Dedifferentiated amniotic fluid mesenchymal stem cell (primary cell): ENCODE measurements around the gene ZNF608.
A peak's percentile ranks its signal among the peaks of the same experiment; 100 is the strongest.

ENCODE experiments used
- DNase-seq: peaks from one replicate; pipeline ENCODE4 v3.0.0-alpha.2; 2016; ENCODE audit errors: extremely low spot score

Gene ZNF608, protein sequence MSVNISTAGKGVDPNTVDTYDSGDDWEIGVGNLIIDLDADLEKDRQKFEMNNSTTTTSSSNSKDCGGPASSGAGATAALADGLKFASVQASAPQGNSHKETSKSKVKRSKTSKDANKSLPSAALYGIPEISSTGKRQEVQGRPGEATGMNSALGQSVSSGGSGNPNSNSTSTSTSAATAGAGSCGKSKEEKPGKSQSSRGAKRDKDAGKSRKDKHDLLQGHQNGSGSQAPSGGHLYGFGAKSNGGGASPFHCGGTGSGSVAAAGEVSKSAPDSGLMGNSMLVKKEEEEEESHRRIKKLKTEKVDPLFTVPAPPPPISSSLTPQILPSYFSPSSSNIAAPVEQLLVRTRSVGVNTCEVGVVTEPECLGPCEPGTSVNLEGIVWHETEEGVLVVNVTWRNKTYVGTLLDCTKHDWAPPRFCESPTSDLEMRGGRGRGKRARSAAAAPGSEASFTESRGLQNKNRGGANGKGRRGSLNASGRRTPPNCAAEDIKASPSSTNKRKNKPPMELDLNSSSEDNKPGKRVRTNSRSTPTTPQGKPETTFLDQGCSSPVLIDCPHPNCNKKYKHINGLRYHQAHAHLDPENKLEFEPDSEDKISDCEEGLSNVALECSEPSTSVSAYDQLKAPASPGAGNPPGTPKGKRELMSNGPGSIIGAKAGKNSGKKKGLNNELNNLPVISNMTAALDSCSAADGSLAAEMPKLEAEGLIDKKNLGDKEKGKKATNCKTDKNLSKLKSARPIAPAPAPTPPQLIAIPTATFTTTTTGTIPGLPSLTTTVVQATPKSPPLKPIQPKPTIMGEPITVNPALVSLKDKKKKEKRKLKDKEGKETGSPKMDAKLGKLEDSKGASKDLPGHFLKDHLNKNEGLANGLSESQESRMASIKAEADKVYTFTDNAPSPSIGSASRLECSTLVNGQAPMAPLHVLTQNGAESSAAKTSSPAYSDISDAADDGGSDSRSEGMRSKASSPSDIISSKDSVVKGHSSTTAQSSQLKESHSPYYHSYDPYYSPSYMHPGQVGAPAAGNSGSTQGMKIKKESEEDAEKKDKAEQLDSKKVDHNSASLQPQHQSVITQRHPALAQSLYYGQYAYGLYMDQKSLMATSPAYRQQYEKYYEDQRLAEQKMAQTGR (N-terminal part only)

DNA sequence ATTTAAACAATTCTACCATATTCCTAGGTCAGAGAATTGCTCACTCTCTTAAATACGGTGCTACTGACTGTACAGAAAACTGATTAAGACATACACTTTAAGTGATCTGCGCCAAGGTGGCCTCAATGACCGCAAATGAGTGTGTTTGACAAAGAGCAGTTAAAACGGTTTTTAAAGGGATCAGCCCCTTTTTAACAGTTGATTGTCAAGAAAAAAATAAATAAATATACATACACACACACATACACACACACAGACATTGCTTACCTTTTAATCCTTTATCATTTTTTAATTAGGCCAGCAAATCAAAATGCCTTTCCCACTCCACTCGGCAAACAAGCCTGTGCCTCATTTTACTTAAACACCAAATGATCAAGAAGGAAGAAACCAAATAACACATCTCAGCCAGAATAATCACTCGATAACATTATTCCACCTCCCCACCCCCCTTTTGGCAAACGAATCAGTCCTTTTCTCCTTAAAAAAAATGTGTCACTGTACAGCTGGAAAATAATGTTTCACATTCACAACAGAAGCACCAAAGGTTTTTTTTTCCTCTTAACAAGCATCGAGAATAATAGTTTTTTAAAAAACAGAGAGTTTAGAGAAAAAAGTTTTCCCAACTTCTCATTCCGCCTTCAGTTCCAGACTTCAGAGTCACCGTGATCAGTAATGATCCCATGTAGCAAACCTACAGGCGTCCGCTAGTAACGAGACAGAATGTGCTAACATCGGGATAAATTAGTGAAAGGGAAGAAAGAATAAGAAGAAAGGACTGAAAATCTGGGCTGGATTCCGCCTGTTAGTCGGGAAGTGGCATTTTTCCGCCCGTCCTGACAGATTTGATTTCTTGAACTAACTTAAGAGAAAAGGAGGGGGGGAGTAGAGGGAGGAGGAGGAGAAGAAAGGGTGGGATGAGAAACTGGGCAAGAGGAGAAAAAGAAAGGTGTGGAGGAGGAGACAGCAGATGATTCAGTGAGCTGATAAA, at the start of gene ZNF608:
TSS of gene ZNF608 (minus strand) at position 712 of the 988 bp plus-strand sequence. CDS start 1,650 bp downstream, outside the sequence.
- DNase-seq: peak; percentile 64

DNA sequence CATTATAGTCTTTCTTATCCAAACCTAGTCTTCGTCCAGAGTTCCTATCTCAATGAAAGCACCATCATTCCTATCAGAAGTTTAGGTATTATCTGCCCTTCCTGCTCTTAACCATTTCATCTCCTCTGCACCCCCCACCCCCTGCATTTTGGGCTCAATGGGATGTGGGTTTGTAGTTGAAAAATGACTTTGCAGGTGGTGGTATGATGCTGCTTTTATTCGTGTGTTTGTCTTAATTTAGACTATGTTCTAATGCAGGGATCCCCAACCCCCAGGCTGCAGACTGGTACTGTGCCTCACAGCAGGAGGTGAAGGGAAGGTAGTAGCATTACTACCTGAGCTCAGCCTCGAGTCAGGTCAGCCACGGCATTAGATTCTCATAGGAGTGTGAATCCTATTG, 49.4 kb upstream of the ZNF608 start:
- no peak for DNase-seq

DNA sequence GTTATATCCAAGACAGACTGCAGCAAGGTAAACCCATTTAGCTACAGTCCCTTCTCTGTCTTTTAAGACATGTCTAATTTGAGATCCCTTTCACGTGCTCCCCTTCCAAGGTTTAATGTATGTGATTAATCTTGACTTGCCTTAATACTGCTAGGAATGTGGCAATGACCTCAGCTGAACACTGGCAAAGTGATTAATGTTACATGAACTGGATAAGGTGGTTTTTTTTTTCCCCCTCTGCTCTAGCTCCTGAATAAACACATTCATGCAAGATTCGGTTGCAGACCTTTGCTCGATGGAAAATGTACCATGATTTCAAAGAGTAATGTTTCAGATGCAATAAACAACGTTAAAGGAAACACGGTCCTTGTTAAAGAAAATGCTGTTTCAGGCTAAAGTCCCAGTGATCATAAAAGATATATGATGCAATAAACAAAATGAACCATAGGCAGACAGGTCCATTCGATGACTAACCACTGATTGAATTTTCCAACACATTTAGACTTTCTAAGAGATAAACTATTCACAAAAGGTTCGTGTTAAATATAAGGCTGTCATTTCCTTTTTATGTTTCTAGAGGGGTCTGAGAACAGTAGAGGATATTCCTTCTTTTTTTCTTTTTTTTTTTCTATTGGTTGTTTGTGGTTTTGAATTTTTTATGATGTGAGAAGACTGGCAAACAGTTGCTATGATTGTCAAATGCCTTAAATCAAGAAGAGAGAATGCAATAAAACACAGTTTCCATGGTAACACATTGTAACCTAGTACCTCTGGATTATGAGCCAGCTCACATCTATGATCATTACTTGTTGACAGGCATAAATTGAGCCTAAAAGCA, 44.7 kb upstream of the ZNF608 start:
- DNase-seq: no peak

DNA sequence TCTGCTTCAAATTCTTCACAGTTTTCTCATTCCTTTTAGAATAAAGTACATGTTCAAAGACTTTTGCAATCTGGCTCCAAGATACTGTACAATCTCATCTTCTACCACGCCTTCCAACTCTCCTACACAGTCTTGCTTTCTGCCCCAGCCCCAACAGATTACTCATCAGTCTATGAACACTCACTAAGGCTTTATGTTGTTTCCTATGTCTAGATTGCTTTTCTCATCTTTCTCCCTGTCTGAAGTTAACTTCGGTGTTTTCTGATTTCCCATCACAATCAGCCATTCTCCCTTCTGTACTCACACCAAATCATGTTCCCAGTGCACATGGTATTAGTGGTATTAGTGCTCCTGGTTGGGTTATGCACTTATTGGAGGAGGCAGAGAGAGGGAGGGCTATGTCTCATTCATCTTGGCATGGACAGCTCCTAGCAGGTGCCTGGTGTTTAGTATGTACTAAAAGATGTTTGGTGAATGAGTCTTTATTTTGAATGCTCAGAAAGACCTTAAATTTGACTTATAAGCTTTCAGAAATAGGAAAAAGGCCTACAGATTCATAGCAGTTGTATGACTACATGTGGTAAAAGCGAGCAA, 44.0 kb upstream of the ZNF608 start:
- DNase-seq: no peak

DNA sequence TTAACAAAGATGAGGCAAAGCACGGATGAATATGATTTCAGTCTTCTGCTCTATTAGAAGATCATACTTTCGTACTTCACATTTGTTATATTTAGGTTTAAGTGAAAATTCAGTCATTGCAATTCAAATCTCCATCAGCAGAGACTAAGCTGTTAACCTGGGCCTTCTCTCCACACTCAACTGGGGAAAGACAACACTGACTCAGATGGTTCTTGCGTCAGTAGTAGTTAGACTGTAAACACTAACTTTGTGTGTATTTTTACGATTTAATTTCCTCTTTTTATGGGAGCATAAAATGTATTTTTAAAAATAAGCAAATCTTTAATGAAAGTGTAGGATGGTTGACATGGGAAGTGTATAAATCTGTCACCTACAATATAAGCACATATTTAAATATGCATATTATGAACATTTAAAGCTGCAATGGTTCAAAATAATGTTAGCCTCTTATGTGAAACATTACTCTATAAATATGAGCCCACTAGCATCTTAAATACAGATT, 42.7 kb upstream of the ZNF608 start:
- no peak for DNase-seq

DNA sequence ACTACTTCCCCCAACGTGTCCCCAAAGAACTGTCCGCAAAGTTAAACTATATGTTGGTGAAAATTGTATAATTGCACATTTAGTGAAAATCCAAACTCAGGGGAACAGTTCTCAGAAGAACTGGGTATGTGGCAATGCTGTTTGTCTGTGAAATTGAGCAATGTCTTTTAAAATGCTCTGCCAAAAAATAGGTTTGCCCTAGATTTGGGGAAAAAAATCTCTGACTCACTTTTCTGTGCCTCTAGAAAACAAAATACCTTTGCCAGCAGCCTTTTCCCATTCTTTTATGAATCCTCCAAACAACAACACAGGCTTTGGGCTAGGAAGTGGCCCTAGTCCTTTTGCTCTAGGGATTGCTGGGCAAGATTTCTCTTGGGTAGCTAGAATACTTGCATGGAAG, 37.4 kb upstream of the ZNF608 start:
- DNase-seq: peak; percentile 65

DNA sequence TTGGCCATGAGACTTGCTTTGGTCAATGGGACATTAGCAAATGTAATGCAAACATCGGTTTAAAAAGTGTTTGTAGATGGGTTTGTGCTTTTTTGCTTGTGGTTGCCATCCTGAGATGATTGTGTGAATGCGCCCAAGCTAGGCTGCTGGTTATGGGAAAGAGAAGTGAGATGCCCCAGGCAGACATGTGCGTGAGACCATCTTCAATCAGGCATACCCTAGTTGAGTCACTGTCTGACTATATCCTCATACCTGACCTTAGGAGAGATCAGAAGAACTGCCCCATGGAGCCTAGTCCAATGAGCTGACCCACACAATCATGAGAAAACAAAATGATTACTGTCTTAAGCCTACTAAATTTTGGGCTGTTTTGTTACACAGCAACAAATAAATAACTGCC, 36.8 kb upstream of the ZNF608 start:
- no peak for DNase-seq

DNA sequence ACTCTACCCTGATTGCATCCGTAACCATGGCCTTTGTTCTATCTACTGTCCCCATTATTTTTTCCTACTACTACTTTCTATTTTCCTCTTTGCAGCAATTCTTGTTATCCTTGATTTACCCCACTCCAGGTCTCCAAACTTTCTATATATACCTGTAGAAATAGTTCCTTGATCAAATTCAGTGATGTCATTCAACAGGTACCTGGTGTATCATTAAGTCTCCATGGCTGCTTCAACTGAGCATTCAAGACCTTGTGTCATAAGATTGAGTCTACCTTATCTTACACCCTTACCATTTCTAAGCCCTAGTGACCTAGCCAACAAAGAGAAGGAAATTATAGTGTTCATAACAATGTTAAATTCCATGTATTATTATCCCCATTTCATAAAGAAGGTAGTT, 35.8 kb upstream of the ZNF608 start:
- DNase-seq: no peak

DNA sequence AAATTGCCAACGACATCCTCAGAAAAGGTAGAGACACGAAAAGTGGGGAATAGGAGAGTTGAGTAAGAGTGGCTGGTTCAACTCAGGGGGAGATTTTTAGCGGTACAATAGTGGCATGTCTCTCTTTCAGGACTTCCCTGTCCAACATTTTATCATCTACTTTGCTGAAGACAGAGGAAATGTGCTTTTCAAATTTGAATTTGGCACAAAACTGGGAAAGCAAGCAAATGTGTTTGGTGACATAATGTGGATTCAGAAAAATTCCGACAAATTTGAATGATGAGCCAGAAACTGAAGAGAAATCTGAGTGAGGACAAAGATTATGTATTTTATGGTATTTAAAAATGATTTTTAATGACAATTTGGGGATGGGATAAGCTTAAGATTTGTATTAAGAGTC, 33.6 kb upstream of the ZNF608 start:
- DNase-seq: no peak

DNA sequence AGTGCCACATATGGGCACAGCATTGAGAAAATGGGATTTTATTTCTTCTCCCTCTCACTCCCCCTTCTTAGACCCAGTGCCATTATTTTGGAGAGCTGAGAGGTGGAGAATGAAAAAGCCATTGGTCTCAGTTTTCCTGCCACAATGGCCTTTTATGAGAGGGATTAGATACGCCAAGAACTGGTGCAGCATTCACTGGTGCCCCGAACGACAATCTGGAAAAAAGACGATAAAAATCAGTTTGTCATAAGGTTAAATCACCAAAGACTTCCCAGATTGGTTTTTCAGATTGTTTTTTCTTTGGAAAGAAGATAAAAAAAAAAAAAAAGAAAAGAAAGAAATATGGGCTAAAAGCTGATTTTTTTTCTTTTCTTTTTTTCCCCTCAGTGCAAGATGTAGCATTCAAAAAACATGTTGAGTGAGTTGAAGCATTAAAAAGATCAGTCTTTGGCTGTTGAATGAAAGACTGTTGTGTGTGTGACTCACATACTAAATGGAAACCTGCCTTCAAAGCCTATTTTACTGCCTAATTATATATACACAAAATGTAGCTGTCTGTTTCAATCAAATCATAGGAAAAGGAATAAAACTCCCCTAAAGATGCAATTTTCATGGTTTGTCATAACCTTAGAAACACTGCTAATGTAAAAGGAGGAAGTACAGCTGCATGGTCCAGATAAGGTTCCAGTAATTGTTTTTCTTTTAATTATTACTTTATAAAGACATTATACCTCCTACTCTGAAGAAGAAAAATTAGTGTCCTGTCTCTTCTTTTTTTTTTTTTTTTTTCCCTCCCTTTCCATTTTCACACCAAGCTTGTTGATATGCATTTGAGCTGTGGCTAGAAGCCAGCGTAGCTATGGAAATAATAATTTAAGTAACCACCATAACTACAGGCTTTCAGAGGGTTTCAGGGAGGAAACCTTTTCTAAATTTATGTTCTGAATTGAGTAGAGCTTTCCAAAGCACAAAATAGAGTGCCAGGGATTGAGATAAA, 27.2 kb upstream of the ZNF608 start:
- peak; percentile 33 for DNase-seq

DNA sequence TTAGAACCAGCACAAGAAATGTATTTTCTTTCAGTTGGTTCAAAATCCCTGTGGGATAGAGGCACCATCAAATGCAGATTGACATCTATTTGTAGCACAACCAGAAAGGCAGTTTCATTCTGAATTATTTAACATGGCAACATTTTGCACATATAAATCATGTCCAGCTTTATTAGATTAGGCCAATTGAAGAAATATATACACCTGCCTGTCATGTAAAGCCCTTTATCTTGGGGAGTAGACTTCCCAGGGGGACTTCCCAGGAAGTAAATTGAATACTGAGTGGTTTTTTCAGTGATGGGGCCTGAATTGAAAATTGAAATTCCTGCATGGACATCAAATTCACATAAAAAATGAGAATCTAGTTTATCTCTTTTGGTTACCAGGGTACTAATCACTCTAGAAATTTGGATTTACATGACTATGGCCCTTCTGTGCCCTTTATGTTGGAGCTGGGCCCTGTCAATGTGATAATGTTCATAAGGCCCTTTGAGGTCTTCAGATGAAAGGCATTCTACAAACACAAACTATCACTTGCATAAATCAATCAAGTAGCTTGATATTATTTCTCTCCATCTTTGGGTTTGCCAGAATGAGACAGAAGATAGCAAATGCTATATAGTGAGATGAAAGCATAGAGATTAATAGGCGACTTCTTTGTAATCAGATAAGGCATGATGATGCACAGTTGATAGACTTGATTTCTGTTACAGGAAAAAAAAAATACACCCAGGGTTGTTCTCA, 26.2 kb upstream of the ZNF608 start:
- DNase-seq: no peak

DNA sequence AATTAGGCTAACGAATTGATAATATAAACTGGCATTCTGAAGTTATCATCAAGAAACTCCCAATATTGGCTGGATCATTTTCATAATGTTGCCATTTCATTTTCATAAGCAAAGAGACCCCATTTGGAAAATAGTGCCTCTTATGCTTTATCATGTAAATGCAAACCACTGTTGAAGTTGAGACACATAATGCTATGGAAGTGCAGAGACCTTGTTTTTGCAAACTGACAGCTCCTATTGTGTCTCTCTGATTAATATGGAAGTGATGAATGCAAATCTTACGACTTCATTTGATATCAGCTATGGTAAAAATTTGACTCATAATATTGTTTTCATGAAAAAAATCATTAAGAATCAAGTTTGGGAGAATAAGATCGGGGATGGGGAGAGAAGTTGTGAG, 25.3 kb upstream of the ZNF608 start:
- no peak for DNase-seq

DNA sequence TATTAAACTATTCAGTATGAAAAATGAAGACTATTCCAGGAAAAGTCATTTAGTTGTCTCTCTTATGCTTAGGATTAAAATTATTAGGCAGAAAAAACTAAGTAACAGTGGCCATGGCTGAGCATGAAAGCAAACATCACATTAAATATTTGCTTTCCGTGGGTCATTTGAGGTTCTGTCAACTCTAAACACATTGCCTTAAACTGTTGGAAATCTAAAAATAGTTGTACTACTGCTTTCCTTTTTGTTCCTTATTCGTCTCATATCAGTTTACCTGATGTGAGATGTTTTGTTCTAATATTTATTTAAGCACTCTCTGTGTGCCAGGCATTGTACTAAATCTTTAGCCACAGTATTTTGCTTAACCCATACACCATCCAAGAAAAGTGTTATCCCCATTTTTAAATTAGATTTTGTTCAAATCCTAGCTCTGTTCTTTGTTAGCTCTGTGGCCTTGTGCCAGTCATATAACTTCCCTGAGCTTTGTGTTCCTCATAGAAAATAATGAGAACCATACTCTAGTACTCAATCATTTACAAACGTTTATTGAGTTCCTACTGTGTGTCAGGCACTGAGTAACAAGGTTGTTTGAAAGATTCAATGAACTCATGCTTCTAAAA, 18.7 kb upstream of the ZNF608 start:
- DNase-seq: no peak

DNA sequence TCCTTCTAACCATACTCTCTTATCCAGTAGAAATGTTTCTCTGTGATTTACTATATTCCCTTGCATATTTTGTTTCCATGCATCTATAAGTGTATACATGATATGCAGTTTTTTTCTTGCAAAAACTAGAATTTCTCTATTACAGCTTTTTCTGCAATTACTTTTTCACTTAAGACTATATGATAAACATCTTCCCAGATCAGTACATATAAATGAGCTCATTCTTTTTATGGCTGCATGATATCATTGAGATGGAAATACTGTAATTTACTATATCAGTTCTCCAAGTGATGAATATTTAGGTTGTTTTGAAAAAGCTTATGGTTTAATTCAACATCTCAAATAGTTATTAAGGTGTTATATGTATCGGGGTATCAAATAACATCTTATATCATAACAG, 18.1 kb upstream of the ZNF608 start:
- DNase-seq: no peak

DNA sequence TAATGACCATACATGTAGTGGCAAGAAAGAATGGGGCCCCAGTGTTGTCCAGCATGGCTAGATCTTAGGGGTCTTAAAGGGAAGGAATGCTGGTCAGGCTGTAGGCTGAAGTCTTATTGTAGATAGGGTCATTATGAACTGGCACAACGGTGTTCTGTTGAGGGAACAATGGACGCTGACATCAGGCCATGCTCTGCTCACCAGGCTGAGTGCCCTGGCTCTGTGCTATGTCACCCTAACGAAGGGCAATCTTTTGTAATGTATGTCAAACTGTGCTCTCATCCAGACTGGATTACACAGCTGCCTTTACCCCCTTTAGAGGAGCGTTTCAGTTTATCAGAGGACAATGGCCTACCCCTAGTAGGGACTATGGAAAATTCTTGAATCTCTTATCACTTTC, 14.6 kb upstream of the ZNF608 start:
- DNase-seq: no peak

DNA sequence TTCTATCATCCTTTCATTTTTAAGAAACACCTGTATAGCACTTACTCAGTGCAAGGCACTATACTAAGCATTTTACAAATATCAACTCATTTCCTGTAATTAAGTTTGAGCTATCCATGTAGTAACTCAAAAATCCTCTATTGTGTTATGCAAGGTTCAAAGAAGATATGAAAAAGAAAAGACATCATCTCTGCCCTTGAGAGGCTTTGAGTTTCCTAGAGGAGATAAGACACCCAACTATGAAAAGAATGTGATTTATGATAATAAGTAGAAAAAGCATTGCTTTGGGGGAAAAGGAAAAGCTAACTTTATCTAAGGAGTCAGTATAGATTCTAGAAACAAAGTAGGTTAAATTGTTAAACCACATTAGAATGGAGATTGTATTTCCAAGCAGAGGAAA, 14.2 kb upstream of the ZNF608 start:
- no peak for DNase-seq

DNA sequence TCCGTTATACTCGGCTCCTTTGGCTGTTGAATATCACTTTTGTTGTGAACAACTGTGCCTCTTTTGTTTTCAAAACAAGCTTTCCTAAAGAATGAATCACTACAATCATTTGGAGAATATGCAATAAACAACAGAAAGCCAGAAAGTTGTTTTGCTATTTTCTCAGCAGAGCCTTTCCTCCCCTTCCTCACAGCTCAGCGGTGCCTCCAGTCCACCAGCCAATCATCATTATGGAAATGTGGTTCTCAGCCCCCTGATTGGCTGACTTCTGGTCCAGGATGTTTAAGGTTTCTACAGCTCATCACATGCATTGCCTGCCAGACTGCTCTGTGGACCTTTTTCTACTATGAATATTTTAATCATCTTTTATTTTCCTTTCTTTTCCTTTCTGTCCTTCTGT, 9.1 kb upstream of the ZNF608 start:
- no peak for DNase-seq
